ENCODE data around the gene WWOX.

WWOX gene

DNA sequence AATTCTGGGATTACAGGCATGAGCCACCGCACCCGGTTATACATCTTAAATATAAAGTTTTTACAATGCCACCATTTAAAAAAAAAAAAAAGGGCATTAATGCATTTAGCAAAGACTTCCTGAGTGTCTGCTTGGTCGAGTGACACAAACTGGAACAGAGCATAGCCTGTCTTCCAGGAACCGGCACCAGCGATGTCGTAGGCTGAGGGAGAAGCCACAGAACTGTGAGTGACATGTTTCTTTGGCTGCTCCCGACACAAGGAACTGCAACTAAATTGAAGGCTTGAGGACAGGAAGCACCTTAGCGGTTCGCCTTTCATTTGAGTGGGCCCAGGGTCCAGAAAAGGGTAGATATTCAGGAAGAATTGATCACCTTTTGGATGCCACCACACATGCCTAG lies 783.3 kb downstream of the WWOX start:
- CTCF ChIA-PET = no interaction called here

DNA sequence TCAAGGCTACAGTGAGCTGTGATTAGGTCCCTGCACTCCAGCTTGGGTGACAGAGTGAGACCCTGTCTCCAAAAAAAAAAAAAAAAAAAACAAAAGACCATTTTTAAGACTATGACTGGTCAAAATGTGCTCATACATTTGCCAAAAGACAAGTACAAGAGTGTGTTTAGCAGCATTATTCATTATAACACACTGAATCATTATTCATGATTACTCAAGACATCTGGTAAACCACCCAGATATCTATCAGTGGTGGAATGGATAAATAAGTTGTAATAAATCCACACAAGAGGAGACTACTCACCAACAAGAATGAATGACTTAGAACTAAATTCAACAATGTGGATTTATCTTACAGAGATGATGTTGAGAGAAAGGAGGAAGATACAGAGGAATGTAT lies 784.8 kb downstream of the WWOX start:
- ChIA-PET CTCF (no interaction called here), POLR2A (no interaction called here)
- no peak for DNase-seq (ENCODE audit: low read depth, low spot score)
- TF ChIP-seq, protein P1, sequence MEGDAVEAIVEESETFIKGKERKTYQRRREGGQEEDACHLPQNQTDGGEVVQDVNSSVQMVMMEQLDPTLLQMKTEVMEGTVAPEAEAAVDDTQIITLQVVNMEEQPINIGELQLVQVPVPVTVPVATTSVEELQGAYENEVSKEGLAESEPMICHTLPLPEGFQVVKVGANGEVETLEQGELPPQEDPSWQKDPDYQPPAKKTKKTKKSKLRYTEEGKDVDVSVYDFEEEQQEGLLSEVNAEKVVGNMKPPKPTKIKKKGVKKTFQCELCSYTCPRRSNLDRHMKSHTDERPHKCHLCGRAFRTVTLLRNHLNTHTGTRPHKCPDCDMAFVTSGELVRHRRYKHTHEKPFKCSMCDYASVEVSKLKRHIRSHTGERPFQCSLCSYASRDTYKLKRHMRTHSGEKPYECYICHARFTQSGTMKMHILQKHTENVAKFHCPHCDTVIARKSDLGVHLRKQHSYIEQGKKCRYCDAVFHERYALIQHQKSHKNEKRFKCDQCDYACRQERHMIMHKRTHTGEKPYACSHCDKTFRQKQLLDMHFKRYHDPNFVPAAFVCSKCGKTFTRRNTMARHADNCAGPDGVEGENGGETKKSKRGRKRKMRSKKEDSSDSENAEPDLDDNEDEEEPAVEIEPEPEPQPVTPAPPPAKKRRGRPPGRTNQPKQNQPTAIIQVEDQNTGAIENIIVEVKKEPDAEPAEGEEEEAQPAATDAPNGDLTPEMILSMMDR (IDR thresholded peaks at IDR 0.05; ENCODE audit: insufficient read depth, low read length, missing control alignments) = no peak
- H3K4me3 ChIP-seq (ENCODE audit: low read depth, low read length) = no peak overlapping the region

More for the DNA sequence above, 783.3 kb downstream of the WWOX start:
- DNase-seq (ENCODE audit: low read depth, low spot score) = no peak
- TF ChIP-seq, protein P1 (IDR thresholded peaks at IDR 0.05; ENCODE audit: insufficient read depth, low read length, missing control alignments) = no peak
- H3K4me3 ChIP-seq (ENCODE audit: low read depth, low read length) = no peak overlapping the region
- POLR2A ChIA-PET = no interaction called here

DNA sequence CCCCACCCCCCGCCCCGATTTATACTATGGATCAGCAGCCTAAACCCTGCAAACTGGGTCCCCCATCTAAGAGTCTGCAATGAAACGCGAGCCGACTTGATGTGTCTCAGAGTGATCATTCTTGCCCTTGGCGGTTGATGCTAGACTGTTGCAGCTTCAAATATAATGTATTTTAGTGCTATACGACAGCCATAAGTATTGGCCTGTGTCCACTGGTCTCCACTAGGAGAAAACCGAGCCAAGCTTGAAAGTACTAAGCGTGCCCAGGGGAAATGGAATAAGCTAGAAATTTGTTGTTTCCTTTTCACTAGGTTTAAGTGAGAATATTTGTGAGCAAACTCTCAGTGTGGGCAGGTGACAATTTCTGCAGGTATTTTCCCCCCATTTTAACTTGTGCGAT lies 789.9 kb downstream of the WWOX start:
- POLR2A ChIA-PET = no interaction called here
- CTCF ChIA-PET = no interaction called here
- TF ChIP-seq, protein P1 (IDR thresholded peaks at IDR 0.05; ENCODE audit: insufficient read depth, low read length, missing control alignments) = no peak

DNA sequence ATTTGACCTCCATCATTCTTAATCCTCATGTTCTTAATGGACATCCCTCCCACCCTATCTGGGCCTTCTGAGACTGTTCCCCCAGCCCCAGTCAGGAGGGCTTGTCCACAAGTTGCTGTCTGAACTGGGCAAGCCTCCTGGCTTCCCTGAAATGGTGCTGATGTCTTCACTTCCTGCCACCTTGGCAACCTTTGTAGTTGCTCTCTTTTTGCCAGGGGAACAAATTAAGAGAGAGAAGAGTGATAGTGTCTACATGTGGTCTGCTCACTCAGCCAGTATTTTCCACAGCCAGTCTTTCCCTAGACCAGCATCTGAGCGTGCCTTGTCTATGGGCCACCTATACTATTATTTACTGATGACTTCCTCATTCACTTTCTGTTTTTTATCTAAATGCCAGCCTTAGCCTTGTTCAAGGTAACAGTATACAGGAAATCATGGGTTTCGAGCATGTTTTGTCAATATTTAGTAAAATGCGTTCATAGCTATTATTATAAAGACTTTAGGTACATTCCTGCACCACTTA lies 791.0 kb downstream of the WWOX start:
- ChIA-PET CTCF (no interaction called here), POLR2A (no interaction called here)
- no peak for DNase-seq (ENCODE audit: low read depth, low spot score)
- TF ChIP-seq, protein P1 (IDR thresholded peaks at IDR 0.05; ENCODE audit: insufficient read depth, low read length, missing control alignments) = no peak
- no peak overlapping the region for H3K4me3 ChIP-seq (ENCODE audit: low read depth, low read length)

More for the DNA sequence above, 789.9 kb downstream of the WWOX start:
- no peak for DNase-seq (ENCODE audit: low read depth, low spot score)
- H3K4me3 ChIP-seq (ENCODE audit: low read depth, low read length) = no peak overlapping the region

DNA sequence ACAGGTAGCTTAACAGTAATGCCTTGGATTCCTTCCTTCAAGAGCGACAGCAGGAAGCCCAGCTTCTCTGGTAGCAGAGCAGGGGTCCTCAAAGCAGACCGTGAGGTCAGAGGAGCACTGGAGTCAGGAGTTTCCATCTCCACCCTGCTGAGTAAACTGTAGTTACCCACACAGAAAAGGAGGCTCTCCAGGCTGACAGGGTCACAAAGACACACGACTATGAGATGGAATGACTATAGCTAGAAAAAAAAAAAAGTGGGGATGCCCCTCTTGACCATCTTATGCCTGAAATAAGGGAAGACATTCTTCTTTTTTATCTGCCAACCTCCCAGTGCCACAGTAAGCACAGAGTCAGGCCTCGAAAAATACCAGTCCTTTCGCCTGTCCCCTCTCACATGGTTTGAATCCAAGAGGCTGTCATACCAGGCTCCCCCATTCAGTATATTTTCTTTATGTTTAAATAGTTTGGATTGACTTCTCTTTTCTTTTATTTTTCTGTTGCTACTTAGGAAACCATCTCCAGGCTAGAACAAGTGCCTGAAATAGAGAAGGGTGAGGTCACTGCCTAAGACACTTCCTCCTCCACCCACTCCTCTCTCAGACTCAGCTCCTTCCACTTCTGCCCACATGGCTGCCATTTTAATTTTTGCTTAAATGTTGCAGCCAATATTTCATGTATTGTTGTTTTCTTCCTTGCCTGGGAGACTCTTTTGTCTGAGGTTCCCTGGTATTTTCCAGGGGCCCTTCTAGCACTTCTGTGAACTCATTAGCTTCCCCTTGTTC lies 793.7 kb downstream of the WWOX start:
- CTCF ChIA-PET = no interaction called here
- H3K4me3 ChIP-seq (ENCODE audit: low read depth, low read length) = no peak overlapping the region
- POLR2A ChIA-PET = no interaction called here
- TF ChIP-seq, protein P1 (IDR thresholded peaks at IDR 0.05; ENCODE audit: insufficient read depth, low read length, missing control alignments) = no peak
- no peak for DNase-seq (ENCODE audit: low read depth, low spot score)

DNA sequence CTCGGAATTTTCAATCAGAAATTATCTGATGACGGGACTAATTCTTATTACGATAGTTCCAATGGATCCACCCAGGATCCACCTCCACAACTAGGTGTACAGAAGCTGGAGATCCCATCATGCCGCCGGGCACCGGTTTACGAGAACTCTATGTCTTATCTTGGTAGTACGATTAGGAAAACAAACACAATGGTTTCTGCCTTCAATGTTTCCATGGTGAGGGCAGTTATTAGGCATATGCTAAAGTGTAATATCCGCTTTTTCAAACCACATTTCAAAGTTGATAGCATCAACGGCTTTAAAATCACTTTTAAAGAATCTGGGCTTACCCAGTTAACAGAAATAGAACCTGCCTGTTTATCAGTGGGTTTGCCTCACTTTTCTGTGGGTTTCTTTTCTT lies 795.4 kb downstream of the WWOX start:
- no peak for DNase-seq (ENCODE audit: low read depth, low spot score)
- H3K4me3 ChIP-seq (ENCODE audit: low read depth, low read length) = no peak overlapping the region
- TF ChIP-seq, protein P1 (IDR thresholded peaks at IDR 0.05; ENCODE audit: insufficient read depth, low read length, missing control alignments) = no peak
- POLR2A ChIA-PET = no interaction called here
- CTCF ChIA-PET = no interaction called here

Data from AG04449 (cell line).